ENCODE results near the gene AGXT. TPM values are rescaled to one million over a fixed set of nuclear protein-coding genes. Genes with fewer than 3 reads are reported as not detected.
A peak's percentile ranks its signal among the peaks of the same experiment; 100 is the strongest.

The AGXT gene
- total RNA-seq, 1 experiment from 2014 or later, result 0.36 TPM

DNA sequence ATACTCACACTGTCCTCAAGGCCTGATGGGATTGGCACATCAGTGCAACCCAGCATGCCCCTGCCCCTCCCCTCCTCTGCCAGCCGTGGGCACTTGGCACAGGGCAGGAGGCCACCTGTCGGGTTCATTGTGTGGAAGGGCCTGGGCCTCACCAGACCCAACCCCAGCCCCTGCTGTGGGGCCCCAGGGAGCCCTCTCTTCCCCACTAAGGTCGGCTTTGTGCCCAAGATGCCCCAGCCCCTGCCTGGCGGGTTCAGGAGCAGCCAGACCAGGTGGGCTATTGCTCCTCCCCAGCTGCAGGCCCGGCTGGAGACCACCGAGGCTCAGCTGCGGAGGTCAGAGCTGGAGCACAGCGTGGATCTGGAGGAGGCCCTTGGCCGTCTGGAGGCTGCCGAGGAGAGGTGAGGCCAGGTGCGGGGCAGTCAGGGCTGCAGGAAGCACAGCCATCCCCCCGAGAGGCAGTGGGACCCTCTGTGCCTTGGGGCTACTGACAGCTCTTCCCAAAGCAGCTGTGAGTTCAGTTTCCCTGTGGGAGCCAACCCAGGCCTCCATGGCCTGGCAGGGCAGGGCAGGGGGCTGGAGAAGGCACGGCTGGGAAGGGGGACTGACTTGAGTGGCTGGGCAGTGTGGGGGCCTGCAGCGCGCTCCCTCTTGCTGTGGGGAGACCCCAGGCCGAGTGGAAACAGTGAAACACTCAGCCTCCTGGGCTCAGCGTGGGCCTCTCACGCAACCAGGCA is 53.8 kb downstream of the AGXT start:
- Histone ChIP-seq H3K4me1 (ENCODE audit: control insufficient read depth, insufficient read depth, low read length) (peaks cover 56% of the 10 kb centered on the region), H3K4me3 (ENCODE audit: low read depth in 2 of 2, low read length in 2 of 2) (no peak overlapping the region), H3K9me3 (ENCODE audit: control insufficient read depth, insufficient read depth, low read depth, low read length) (no peaks in the 10 kb centered on the region), H3K36me3 (ENCODE audit: control insufficient read depth, insufficient read depth, low read length) (no peaks in the 10 kb centered on the region), H3K27me3 (ENCODE audit: control insufficient read depth, insufficient read depth, low read length) (no peaks in the 10 kb centered on the region), H3K27ac (ENCODE audit: low read length) (peak overlapping the region; percentile 65)
- intact Hi-C loops (cut with micrococcal nuclease; ENCODE audit: unreplicated experiment), result no loop called here
- peak; percentile 24 for ATAC-seq
- DNase-seq (ENCODE audit: low read depth, low spot score), result no peak
- in situ Hi-C loops (cut with HindIII; ENCODE audit: low pct_unique_long_range_greater_than_20kb, low sequenced_read_pairs), result no loop called here
- no peak for TF ChIP-seq TCF7L2 (IDR thresholded peaks at IDR 0.05; ENCODE audit: low read depth, low read length)
- TF ChIP-seq, protein P1, sequence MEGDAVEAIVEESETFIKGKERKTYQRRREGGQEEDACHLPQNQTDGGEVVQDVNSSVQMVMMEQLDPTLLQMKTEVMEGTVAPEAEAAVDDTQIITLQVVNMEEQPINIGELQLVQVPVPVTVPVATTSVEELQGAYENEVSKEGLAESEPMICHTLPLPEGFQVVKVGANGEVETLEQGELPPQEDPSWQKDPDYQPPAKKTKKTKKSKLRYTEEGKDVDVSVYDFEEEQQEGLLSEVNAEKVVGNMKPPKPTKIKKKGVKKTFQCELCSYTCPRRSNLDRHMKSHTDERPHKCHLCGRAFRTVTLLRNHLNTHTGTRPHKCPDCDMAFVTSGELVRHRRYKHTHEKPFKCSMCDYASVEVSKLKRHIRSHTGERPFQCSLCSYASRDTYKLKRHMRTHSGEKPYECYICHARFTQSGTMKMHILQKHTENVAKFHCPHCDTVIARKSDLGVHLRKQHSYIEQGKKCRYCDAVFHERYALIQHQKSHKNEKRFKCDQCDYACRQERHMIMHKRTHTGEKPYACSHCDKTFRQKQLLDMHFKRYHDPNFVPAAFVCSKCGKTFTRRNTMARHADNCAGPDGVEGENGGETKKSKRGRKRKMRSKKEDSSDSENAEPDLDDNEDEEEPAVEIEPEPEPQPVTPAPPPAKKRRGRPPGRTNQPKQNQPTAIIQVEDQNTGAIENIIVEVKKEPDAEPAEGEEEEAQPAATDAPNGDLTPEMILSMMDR (IDR thresholded peaks at IDR 0.05), result no peak
- TF ChIP-seq, protein P2, sequence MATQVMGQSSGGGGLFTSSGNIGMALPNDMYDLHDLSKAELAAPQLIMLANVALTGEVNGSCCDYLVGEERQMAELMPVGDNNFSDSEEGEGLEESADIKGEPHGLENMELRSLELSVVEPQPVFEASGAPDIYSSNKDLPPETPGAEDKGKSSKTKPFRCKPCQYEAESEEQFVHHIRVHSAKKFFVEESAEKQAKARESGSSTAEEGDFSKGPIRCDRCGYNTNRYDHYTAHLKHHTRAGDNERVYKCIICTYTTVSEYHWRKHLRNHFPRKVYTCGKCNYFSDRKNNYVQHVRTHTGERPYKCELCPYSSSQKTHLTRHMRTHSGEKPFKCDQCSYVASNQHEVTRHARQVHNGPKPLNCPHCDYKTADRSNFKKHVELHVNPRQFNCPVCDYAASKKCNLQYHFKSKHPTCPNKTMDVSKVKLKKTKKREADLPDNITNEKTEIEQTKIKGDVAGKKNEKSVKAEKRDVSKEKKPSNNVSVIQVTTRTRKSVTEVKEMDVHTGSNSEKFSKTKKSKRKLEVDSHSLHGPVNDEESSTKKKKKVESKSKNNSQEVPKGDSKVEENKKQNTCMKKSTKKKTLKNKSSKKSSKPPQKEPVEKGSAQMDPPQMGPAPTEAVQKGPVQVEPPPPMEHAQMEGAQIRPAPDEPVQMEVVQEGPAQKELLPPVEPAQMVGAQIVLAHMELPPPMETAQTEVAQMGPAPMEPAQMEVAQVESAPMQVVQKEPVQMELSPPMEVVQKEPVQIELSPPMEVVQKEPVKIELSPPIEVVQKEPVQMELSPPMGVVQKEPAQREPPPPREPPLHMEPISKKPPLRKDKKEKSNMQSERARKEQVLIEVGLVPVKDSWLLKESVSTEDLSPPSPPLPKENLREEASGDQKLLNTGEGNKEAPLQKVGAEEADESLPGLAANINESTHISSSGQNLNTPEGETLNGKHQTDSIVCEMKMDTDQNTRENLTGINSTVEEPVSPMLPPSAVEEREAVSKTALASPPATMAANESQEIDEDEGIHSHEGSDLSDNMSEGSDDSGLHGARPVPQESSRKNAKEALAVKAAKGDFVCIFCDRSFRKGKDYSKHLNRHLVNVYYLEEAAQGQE (IDR thresholded peaks at IDR 0.05; ENCODE audit: insufficient read depth in 1 of 2, low read depth in 2 of 2, low read length in 1 of 2), result no peak
- TF ChIP-seq SIN3A (IDR thresholded peaks at IDR 0.05; ENCODE audit: borderline replicate concordance, insufficient read depth, low read depth, low read length), result no peak
- TF ChIP-seq POLR2AphosphoS5 (IDR thresholded peaks at IDR 0.05; ENCODE audit: low read depth, low read length), result no peak
- CTCF ChIA-PET, result interaction anchor here (1.1 kb wide), 1 partner anchor 8 kb away, joined by 3 read pairs; no protein-coding TSS in a partner anchor
- POLR2A ChIA-PET, result no interaction called here
- no TSS peak for BruUV-seq (replicated peaks)

DNA sequence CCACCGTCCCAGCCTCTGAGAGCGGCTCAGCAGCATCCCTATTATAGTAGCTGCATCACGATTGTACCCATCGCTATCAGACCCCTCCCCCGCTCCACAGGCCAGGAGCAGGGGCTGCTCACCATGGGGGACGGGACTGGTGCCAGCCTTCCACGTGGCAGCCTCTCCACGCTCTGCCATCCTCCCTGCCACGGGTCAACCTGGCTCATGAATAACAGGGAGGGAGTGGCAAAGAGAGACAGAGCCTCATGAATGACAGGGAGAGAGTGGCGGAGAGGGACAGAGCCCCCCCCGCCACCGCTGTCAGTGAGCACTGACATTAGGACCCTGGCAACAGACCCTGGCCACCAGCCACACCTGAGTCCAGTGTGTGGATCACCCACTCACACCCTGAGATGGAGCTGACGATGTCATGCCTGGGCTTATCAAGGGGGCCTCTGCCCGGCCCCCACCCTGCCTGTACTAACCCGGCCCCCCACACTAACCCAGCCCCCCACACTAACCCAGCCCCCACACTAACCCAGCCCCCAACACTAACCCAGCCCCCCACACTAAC is 54.4 kb downstream of the AGXT start:
- ChIA-PET CTCF (interaction anchor here (1.1 kb wide), 1 partner anchor 9 kb away, joined by 3 read pairs; no protein-coding TSS in a partner anchor), POLR2A (no interaction called here)
- in situ Hi-C loops (cut with HindIII; ENCODE audit: low pct_unique_long_range_greater_than_20kb, low sequenced_read_pairs) (no loop called here), intact Hi-C loops (cut with micrococcal nuclease; ENCODE audit: unreplicated experiment) (no loop called here)
- Histone ChIP-seq H3K9me3 (ENCODE audit: control insufficient read depth, insufficient read depth, low read depth, low read length) (no peaks in the 10 kb centered on the region), H3K36me3 (ENCODE audit: control insufficient read depth, insufficient read depth, low read length) (no peaks in the 10 kb centered on the region), H3K4me3 (ENCODE audit: low read depth in 2 of 2, low read length in 2 of 2) (no peak overlapping the region), H3K27ac (ENCODE audit: low read length) (no peak overlapping the region; the same call in 1 of the 2 replicates), H3K27me3 (ENCODE audit: control insufficient read depth, insufficient read depth, low read length) (no peaks in the 10 kb centered on the region), H3K4me1 (ENCODE audit: control insufficient read depth, insufficient read depth, low read length) (peaks cover 50% of the 10 kb centered on the region)
- ATAC-seq, result peak; percentile 23
- TF ChIP-seq POLR2AphosphoS5 (IDR thresholded peaks at IDR 0.05; ENCODE audit: low read depth, low read length) (no peak), SIN3A (IDR thresholded peaks at IDR 0.05; ENCODE audit: borderline replicate concordance, insufficient read depth, low read depth, low read length) (no peak), TCF7L2 (IDR thresholded peaks at IDR 0.05; ENCODE audit: low read depth, low read length) (no peak)
- TF ChIP-seq, protein P1 (IDR thresholded peaks at IDR 0.05), result no peak
- TF ChIP-seq, protein P2 (IDR thresholded peaks at IDR 0.05; ENCODE audit: insufficient read depth in 1 of 2, low read depth in 2 of 2, low read length in 1 of 2), result no peak
- no peak for DNase-seq (ENCODE audit: low read depth, low spot score)
- BruUV-seq (replicated peaks), result no TSS peak
